ENCODE data around the gene HRAS. TPM values are rescaled to one million over a fixed set of nuclear protein-coding genes. Genes with fewer than 3 reads are reported as not detected.

HRAS gene
- total and polyA plus RNA-seq, 2 of the 13 experiments (the other 11 are each of a cell fraction or from before 2014, with no cell fraction given) = 32.9 to 50.0 TPM

- TF ChIP-seq ISX (CRISPR knock-in tag; conservative IDR thresholded peaks at IDR 0.05) (no peak), ZNF605 (CRISPR knock-in tag; IDR thresholded peaks at IDR 0.05) (no peak), MATR3 (CRISPR knock-in tag; IDR thresholded peaks at IDR 0.05) (no peak), HOXA9 (CRISPR knock-in tag; IDR thresholded peaks at IDR 0.05; ENCODE audit: borderline replicate concordance) (0 out of 2 replicates have a peak, but pooled peaks have one; percentile 31), KMT2B (CRISPR knock-in tag; IDR thresholded peaks at IDR 0.05) (no peak), ZNF512B (CRISPR knock-in tag; IDR thresholded peaks at IDR 0.05; ENCODE audit: borderline replicate concordance) (no peak), PHB2 (IDR thresholded peaks at IDR 0.05; ENCODE audit: partially characterized antibody) (no peak), RELA (CRISPR knock-in tag; IDR thresholded peaks at IDR 0.05) (no peak), SNAI1 (CRISPR knock-in tag; IDR thresholded peaks at IDR 0.05; ENCODE audit: borderline replicate concordance) (no peak), STAG1 (CRISPR knock-in tag; IDR thresholded peaks at IDR 0.05) (no peak), ZBTB21 (CRISPR knock-in tag; IDR thresholded peaks at IDR 0.05) (no peak), GTF3A (CRISPR knock-in tag; conservative IDR thresholded peaks at IDR 0.05) (no peak), GABPA (IDR thresholded peaks at IDR 0.05; ENCODE audit: low read depth, low read length) (no peak), GABPA (CRISPR knock-in tag; IDR thresholded peaks at IDR 0.05; ENCODE audit: low read depth) (no peak), FOSL1 (CRISPR knock-in tag; IDR thresholded peaks at IDR 0.05; ENCODE audit: borderline replicate concordance) (no peak)
- TF ChIP-seq, protein P1, sequence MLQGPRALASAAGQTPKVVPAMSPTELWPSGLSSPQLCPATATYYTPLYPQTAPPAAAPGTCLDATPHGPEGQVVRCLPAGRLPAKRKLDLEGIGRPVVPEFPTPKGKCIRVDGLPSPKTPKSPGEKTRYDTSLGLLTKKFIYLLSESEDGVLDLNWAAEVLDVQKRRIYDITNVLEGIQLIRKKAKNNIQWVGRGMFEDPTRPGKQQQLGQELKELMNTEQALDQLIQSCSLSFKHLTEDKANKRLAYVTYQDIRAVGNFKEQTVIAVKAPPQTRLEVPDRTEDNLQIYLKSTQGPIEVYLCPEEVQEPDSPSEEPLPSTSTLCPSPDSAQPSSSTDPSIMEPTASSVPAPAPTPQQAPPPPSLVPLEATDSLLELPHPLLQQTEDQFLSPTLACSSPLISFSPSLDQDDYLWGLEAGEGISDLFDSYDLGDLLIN (CRISPR knock-in tag; IDR thresholded peaks at IDR 0.05; ENCODE audit: borderline replicate concordance) = no peak
- TF ChIP-seq, protein P2, sequence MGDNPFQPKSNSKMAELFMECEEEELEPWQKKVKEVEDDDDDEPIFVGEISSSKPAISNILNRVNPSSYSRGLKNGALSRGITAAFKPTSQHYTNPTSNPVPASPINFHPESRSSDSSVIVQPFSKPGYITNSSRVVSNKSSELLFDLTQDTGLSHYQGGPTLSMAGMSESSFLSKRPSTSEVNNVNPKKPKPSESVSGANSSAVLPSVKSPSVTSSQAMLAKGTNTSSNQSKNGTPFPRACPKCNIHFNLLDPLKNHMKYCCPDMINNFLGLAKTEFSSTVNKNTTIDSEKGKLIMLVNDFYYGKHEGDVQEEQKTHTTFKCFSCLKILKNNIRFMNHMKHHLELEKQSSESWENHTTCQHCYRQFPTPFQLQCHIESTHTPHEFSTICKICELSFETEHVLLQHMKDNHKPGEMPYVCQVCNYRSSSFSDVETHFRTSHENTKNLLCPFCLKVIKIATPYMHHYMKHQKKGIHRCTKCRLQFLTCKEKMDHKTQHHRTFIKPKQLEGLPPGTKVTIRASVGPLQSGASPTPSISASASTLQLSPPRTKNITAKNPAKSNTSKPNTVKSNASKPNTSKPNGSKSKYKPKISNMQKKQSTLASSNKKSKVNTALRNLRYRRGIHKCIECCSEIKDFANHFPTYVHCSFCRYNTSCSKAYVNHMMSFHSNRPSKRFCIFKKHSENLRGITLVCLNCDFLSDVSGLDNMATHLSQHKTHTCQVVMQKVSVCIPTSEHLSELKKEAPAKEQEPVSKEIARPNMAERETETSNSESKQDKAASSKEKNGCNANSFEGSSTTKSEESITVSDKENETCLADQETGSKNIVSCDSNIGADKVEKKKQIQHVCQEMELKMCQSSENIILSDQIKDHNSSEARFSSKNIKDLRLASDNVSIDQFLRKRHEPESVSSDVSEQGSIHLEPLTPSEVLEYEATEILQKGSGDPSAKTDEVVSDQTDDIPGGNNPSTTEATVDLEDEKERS (CRISPR knock-in tag; IDR thresholded peaks at IDR 0.05) = no peak
- TF ChIP-seq, protein P3, sequence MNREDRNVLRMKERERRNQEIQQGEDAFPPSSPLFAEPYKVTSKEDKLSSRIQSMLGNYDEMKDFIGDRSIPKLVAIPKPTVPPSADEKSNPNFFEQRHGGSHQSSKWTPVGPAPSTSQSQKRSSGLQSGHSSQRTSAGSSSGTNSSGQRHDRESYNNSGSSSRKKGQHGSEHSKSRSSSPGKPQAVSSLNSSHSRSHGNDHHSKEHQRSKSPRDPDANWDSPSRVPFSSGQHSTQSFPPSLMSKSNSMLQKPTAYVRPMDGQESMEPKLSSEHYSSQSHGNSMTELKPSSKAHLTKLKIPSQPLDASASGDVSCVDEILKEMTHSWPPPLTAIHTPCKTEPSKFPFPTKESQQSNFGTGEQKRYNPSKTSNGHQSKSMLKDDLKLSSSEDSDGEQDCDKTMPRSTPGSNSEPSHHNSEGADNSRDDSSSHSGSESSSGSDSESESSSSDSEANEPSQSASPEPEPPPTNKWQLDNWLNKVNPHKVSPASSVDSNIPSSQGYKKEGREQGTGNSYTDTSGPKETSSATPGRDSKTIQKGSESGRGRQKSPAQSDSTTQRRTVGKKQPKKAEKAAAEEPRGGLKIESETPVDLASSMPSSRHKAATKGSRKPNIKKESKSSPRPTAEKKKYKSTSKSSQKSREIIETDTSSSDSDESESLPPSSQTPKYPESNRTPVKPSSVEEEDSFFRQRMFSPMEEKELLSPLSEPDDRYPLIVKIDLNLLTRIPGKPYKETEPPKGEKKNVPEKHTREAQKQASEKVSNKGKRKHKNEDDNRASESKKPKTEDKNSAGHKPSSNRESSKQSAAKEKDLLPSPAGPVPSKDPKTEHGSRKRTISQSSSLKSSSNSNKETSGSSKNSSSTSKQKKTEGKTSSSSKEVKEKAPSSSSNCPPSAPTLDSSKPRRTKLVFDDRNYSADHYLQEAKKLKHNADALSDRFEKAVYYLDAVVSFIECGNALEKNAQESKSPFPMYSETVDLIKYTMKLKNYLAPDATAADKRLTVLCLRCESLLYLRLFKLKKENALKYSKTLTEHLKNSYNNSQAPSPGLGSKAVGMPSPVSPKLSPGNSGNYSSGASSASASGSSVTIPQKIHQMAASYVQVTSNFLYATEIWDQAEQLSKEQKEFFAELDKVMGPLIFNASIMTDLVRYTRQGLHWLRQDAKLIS (CRISPR knock-in tag; IDR thresholded peaks at IDR 0.05) = no peak
These were observed 3.2 kb upstream of the HRAS start (continued) for GRCh38 chr11:538431-539051.
